Adrenal gland (tissue), 12 donors: ENCODE data around the gene TSKS. TPM values are rescaled to one million over a fixed set of nuclear protein-coding genes. Genes with fewer than 3 reads are reported as not detected.

Experiments
- DNase-seq, 7 donors: peaks; one replicate each; pipeline ENCODE4 v3.0.0-alpha.2; 2019 to 2020
- H3K27ac ChIP-seq, 5 donors: fragments of 200-600 bp; sonication (generic) in 4 of 5; 1 replicate in 3 of 5; 2 replicates in 2 of 5; pipeline versions ENCODE4 v1.5.1 to v1.8.0; 2016 to 2020; ENCODE audit warnings: mild to moderate bottlenecking in 1 of 5
- H3K27me3 ChIP-seq: fragments of 200-600 bp; 2 replicates; pipeline ENCODE4 v1.8.0; 2021
- H3K36me3 ChIP-seq, 2 donors: fragments of 200-600 bp; replicated peaks in 1 of 2; 1 replicate in 1 of 2; 2 replicates in 1 of 2; pipeline versions ENCODE4 v1.5.1 to v1.8.0; 2018 to 2022
- H3K4me1 ChIP-seq, 2 donors: fragments of 200-600 bp; replicated peaks in 1 of 2; 1 replicate in 1 of 2; 2 replicates in 1 of 2; pipeline versions ENCODE4 v1.5.1 to v1.8.0; 2018 to 2021
- H3K4me3 ChIP-seq, 4 donors: fragments of 200-600 bp; sonication (generic) in 3 of 4; one replicate each; pipeline ENCODE4 v1.5.1; 2016 to 2018
- H3K9me3 ChIP-seq, 3 donors: fragments of 200-600 bp; sonication (generic) in 1 of 3; replicated peaks in 1 of 3; 1 replicate in 2 of 3; 2 replicates in 1 of 3; pipeline versions ENCODE4 v1.5.1 to v1.8.0; 2016 to 2021
- POLR2A ChIP-seq, 2 donors: fragments of 450-650 bp; IDR thresholded peaks; one replicate each; pipeline ENCODE4 v1.6.1; 2017; ENCODE audit warnings: antibody characterized with exemption in 2 of 2, mild to moderate bottlenecking in 2 of 2, moderate library complexity in 1 of 2
- WGBS, 4 donors: extraction: QIAGEN DNeasy Blood & Tissue Kit in 2 of 4; methylation state at CpG; one replicate each; pipeline versions ENCODE4 v1.1.5 to v1.1.7; 2013 to 2017; 5-methylcytosine and 5-hydroxymethylcytosine counted together
- intact Hi-C, 2 donors: fragments of 100-400 bp; cut with DNase I; formaldehyde crosslinking; loops; one replicate each; pipeline versions ENCODE4 v1.14.1 to v1.15.0; 2022 to 2023
- polyA plus RNA-seq, 3 donors: library from polyadenylated mRNA; stranded (reverse); fragments of 200-250 nt in 2 of 3; fragments of 350-450 nt in 1 of 3; fragmentation: Illumina TruSeq in 1 of 3; extraction: RNeasy Lipid Tissue Mini Kit (QIAGEN cat#74804) in 1 of 3; gene quantifications; one replicate each; pipeline ENCODE4 v1.2.3, GENCODE V29; 2013 to 2014
- total RNA-seq, 9 donors: library from RNA; depleted of rRNA in 4 of 9; stranded (reverse); fragments of >200 nt in 4 of 9; fragments of 120-200 nt in 1 of 9; fragmentation: NEBNext Ultra II Directional in 1 of 9; extraction: Animal tissue kit (Norgen Biotek cat#: 25700) in 1 of 9; gene quantifications; one replicate each; pipeline versions ENCODE4 v1.1.0 to v1.2.4, GENCODE V29; 2013 to 2023
- TF ChIP-seq, protein P1 (sequence below), 6 experiments: fragments of 450-650 bp in 4 of 6; fragments of 200-600 bp in 2 of 6; sonication (generic) in 1 of 6; IDR thresholded peaks; 1 replicate in 5 of 6; 2 replicates in 1 of 6; pipeline versions ENCODE4 v1.5.1 to v1.8.0; 2016 to 2021; ENCODE audit warnings: antibody characterized with exemption in 6 of 6, mild to moderate bottlenecking in 2 of 6, moderate library complexity in 1 of 6
- donor health status: healthy with polysubstance abuse.
- donor health status: Bipolar disorder and iron deficiency.
- donor health status: DM: yes; HTN: yes; CAD: no.
- donor health status: DM: no; HTN: no; CAD: no.
- donor health status: DM: no; HTN: no; CAD: no.
- donor health status: DM: yes; HTN: yes; CAD: no.

The TSKS gene
- total and polyA plus RNA-seq, 12 donors, result 0.11 to 1.7 (median 0.42) TPM; not detected in 5

DNA sequence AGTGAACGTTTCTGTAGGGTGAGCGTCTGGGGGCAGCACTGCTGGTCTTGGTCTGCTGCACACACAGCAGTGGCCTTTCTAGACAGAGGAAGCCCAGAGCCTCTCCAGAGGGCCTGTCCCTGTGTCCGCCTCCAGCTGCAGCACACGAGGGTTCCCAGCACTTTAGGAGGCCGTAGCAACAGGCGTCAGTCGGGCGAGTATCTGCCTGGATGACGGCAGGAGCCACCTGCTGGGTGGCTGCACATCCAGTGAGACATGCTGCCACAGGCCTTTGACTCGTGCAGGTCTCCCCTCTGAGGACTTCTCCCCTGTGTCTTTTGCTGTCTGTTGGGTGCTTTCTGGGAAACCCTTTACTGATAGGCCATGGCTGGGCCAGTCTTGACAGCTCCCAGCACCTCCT, 25.8 kb upstream of the TSKS start:
- DNase-seq, result no peak
- no peak overlapping the region for H3K27ac ChIP-seq
- peaks cover 0 to 54% of the 10 kb centered on the region in 2 donors for H3K36me3 ChIP-seq
- H3K9me3 ChIP-seq, result no peaks in the 10 kb centered on the region
- WGBS, 4 donors, result 85 to 94% (median 90%) methylated on average over 3 to 10 of the region's 10 CpGs
- intact Hi-C loops, result no loop called here
- no peaks in the 10 kb centered on the region for H3K27me3 ChIP-seq
- TF ChIP-seq, protein P1, sequence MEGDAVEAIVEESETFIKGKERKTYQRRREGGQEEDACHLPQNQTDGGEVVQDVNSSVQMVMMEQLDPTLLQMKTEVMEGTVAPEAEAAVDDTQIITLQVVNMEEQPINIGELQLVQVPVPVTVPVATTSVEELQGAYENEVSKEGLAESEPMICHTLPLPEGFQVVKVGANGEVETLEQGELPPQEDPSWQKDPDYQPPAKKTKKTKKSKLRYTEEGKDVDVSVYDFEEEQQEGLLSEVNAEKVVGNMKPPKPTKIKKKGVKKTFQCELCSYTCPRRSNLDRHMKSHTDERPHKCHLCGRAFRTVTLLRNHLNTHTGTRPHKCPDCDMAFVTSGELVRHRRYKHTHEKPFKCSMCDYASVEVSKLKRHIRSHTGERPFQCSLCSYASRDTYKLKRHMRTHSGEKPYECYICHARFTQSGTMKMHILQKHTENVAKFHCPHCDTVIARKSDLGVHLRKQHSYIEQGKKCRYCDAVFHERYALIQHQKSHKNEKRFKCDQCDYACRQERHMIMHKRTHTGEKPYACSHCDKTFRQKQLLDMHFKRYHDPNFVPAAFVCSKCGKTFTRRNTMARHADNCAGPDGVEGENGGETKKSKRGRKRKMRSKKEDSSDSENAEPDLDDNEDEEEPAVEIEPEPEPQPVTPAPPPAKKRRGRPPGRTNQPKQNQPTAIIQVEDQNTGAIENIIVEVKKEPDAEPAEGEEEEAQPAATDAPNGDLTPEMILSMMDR (IDR thresholded peaks at IDR 0.05), result no peak
- TF ChIP-seq POLR2A (IDR thresholded peaks at IDR 0.05), result no peak
- peaks cover 27 to 28% of the 10 kb centered on the region in 2 donors for H3K4me1 ChIP-seq
- no peak overlapping the region for H3K4me3 ChIP-seq

DNA sequence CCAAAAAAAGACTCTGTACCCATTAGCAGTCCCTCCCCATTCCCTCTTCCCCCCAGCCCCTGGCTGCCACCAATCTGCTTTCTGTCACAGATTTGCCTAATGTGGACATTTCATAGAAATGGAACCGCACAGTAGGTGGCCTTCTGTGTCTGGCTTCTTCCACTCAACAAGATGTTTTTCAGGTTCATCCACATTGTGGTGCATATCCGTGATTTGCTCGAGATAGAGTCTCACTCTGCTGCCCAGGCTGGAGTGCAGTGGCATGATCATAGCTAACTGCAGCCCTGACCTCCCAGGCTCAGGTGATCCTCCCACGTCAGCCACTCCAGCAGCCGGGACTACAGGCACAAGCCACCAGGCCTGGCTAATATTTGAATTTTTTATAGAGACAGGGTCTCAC, 24.6 kb upstream of the TSKS start:
- intact Hi-C loops, result no loop called here

DNA sequence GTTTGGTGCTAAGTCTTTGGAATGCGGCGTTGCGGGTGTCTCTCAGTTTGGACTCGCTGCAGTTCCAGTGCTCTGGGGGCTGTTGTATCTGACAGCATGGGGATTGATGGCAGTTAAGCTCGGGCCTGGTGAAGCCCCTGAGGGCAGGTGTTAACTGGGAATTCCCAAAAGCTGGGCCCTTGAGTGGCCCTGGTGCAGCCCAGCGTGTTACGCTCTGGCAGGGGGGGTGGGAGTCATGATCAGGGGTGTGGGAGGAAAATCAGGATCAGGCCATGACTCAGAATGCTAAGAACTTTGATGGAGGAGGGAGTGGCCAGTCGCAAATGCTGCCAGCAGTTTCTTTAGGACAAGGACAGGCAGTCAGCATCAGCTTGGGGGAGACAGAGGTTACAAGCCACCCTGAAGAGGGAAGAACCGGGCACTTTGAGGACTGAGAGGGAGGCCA, 23.3 kb upstream of the TSKS start:
- intact Hi-C loops, result no loop called here
- peak in 1 of 2 donors; percentile 59 for TF ChIP-seq POLR2A (IDR thresholded peaks at IDR 0.05)
- TF ChIP-seq, protein P1 (IDR thresholded peaks at IDR 0.05), result no peak
- peak overlapping the region in 4 of 5 donors; percentile 32 to 87 (median 79) for H3K27ac ChIP-seq
- H3K27me3 ChIP-seq, result no peaks in the 10 kb centered on the region
- H3K4me3 ChIP-seq, result no peak overlapping the region
- H3K36me3 ChIP-seq, result peaks cover 0 to 49% of the 10 kb centered on the region in 2 donors
- peaks cover 19 to 22% of the 10 kb centered on the region in 2 donors for H3K4me1 ChIP-seq
- DNase-seq, result peak; percentile 72 to 92 (median 88)
- no peaks in the 10 kb centered on the region for H3K9me3 ChIP-seq
- 41 to 52% (median 47%) methylated on average over 9 of the region's 9 CpGs for whole genome bisulfite sequencing, 4 donors

More for the DNA sequence above, 24.6 kb upstream of the TSKS start:
- Histone ChIP-seq H3K4me3 (no peak overlapping the region), H3K9me3 (no peaks in the 10 kb centered on the region), H3K36me3 (peaks cover 0 to 54% of the 10 kb centered on the region in 2 donors), H3K27ac (peak overlapping the region in 4 of 5 donors; percentile 5 to 16 (median 8)), H3K4me1 (peaks cover 23 to 25% of the 10 kb centered on the region in 2 donors), H3K27me3 (no peaks in the 10 kb centered on the region)
- no peak for DNase-seq
- TF ChIP-seq, protein P1 (IDR thresholded peaks at IDR 0.05), result no peak
- TF ChIP-seq POLR2A (IDR thresholded peaks at IDR 0.05), result no peak
- 54 to 77% (median 56%) methylated on average over 3 to 5 of the region's 5 CpGs for WGBS, 4 donors

DNA sequence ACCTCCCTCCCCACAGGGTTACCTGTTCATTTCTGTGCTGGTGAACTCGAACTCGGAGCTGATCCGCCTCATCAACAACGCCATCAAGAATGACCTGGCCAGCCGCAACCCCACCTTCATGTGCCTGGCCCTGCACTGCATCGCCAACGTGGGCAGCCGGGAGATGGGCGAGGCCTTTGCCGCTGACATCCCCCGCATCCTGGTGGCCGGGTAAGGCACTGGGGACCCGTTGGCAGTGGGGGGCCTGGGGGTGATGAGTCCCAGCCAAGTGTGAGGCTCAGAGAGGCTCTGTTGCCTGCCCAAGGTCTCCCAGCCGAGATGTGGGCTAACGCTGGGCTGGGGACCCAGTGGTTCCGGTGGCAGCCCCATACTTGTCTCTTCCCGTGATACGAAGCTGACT, 19.4 kb upstream of the TSKS start:
- Histone ChIP-seq H3K4me3 (no peak overlapping the region), H3K27me3 (no peaks in the 10 kb centered on the region), H3K9me3 (no peaks in the 10 kb centered on the region), H3K27ac (no peak overlapping the region), H3K4me1 (peaks cover 7 to 11% of the 10 kb centered on the region in 2 donors), H3K36me3 (peaks cover 0 to 34% of the 10 kb centered on the region in 2 donors)
- WGBS, 4 donors, result 93 to 97% (median 97%) methylated on average over 6 to 18 of the region's 18 CpGs
- DNase-seq, result no peak
- intact Hi-C loops, result no loop called here
- no peak for TF ChIP-seq POLR2A (IDR thresholded peaks at IDR 0.05)
- TF ChIP-seq, protein P1 (IDR thresholded peaks at IDR 0.05), result no peak
